ENCODE data around the gene CREB3L4.

- TF ChIP-seq TCF12 (IDR thresholded peaks at IDR 0.05; ENCODE audit: low read depth) (no peak), EP300 (IDR thresholded peaks at IDR 0.05; ENCODE audit: borderline replicate concordance) (no peak), ZBTB7A (IDR thresholded peaks at IDR 0.05; ENCODE audit: low read depth) (no peak), CEBPB (IDR thresholded peaks at IDR 0.05) (no peak), FOXM1 (IDR thresholded peaks at IDR 0.05; ENCODE audit: borderline replicate concordance, low read depth) (no peak), TAF1 (IDR thresholded peaks at IDR 0.05; ENCODE audit: low read depth) (no peak), RAD21 (IDR thresholded peaks at IDR 0.05; ENCODE audit: low read depth) (no peak), EGR1 (IDR thresholded peaks at IDR 0.05) (no peak), YY1 (IDR thresholded peaks at IDR 0.05; ENCODE audit: low read depth) (no peak), REST (IDR thresholded peaks at IDR 0.05; ENCODE audit: low read depth) (no peak), MAX (IDR thresholded peaks at IDR 0.05) (no peak), CREB1 (IDR thresholded peaks at IDR 0.05; ENCODE audit: low read depth) (no peak), TEAD4 (IDR thresholded peaks at IDR 0.05) (no peak)
- TF ChIP-seq, protein P1, sequence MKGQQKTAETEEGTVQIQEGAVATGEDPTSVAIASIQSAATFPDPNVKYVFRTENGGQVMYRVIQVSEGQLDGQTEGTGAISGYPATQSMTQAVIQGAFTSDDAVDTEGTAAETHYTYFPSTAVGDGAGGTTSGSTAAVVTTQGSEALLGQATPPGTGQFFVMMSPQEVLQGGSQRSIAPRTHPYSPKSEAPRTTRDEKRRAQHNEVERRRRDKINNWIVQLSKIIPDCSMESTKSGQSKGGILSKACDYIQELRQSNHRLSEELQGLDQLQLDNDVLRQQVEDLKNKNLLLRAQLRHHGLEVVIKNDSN (IDR thresholded peaks at IDR 0.05) = no peak
Observed at GRCh38 chr1:153987621-153988020, 19.9 kb downstream of the CREB3L4 start.

All from Ishikawa (cell line).